Skeletal muscle satellite cell (primary cell): ENCODE measurements around the gene NXNL1.

Experiments used
- H3K27me3 ChIP-seq: 2 replicates; pipeline ENCODE4 v1.7.0; 2013; ENCODE audit warnings: low read length; ENCODE audit not compliant: control insufficient read depth, insufficient read depth
- H3K36me3 ChIP-seq: 2 replicates; pipeline ENCODE4 v1.7.0; 2013; ENCODE audit warnings: mild to moderate bottlenecking, control low read depth, low read length; ENCODE audit not compliant: insufficient read depth
- H3K4me1 ChIP-seq: 2 replicates; pipeline ENCODE4 v1.7.0; 2013; ENCODE audit warnings: low read length; ENCODE audit not compliant: control insufficient read depth, insufficient read depth
- H3K4me2 ChIP-seq: 2 replicates; pipeline ENCODE4 v1.7.0; 2013; ENCODE audit warnings: mild to moderate bottlenecking, low read length
- H3K4me3 ChIP-seq: 2 replicates; pipeline ENCODE4 v1.7.0; 2013; ENCODE audit warnings: low read length
- H3K9ac ChIP-seq: 2 replicates; pipeline ENCODE4 v1.7.0; 2013; ENCODE audit warnings: mild to moderate bottlenecking, low read depth, low read length, moderate library complexity
- H3K9me3 ChIP-seq: replicated peaks from 2 replicates; pipeline ENCODE4 v1.7.0; 2013; ENCODE audit warnings: mild to moderate bottlenecking, control low read depth, low read length

NXNL1 gene

GRCh38 chr19:17450264-17451075 lies 10.3 kb downstream of the NXNL1 start:
- Histone ChIP-seq H3K9me3 (no peaks in the 10 kb centered on the region), H3K27me3 (peaks cover 40% of the 10 kb centered on the region), H3K4me1 (no peaks in the 10 kb centered on the region), H3K36me3 (no peaks in the 10 kb centered on the region), H3K9ac (no peak overlapping the region), H3K4me3 (no peak overlapping the region), H3K4me2 (no peak overlapping the region)

GRCh38 chr19:17448131-17448967 lies 12.4 kb downstream of the NXNL1 start, which contains the start of gene TMEM221:
Gene TMEM221, minus strand, starts transcription at chr19:17448668. Its CDS starts 206 bp downstream, at chr19:17448462.
- Histone ChIP-seq H3K4me3 (peak within 1 kb of the TSS; percentile 59), H3K4me1 (no peaks in the 10 kb centered on the region), H3K9ac (no peak within 1 kb of the TSS), H3K9me3 (no peaks in the 10 kb centered on the region), H3K36me3 (no peaks in the 10 kb centered on the region), H3K4me2 (peak within 1 kb of the TSS; percentile 74), H3K27me3 (peaks cover 25% of the 10 kb centered on the region)

GRCh38 chr19:17447704-17448130 lies 13.0 kb downstream of the NXNL1 start:
- H3K9me3 ChIP-seq: no peaks in the 10 kb centered on the region
- H3K4me2 ChIP-seq: peak overlapping the region; percentile 74
- peaks cover 25% of the 10 kb centered on the region for H3K27me3 ChIP-seq
- no peak overlapping the region for H3K9ac ChIP-seq
- H3K4me1 ChIP-seq: no peaks in the 10 kb centered on the region
- H3K4me3 ChIP-seq: peak overlapping the region; percentile 59
- H3K36me3 ChIP-seq: no peaks in the 10 kb centered on the region

- peaks cover 5% of the 10 kb centered on the region for H3K9me3 ChIP-seq
- H3K9ac ChIP-seq: no peak overlapping the region
- H3K4me2 ChIP-seq: no peak overlapping the region
- no peaks in the 10 kb centered on the region for H3K36me3 ChIP-seq
- H3K27me3 ChIP-seq: peaks cover 19% of the 10 kb centered on the region
- no peaks in the 10 kb centered on the region for H3K4me1 ChIP-seq
- no peak overlapping the region for H3K4me3 ChIP-seq
These were observed 15.1 kb downstream of the NXNL1 start for GRCh38 chr19:17445526-17446165.

- H3K4me1 ChIP-seq: no peaks in the 10 kb centered on the region
- no peaks in the 10 kb centered on the region for H3K36me3 ChIP-seq
- peaks cover 5% of the 10 kb centered on the region for H3K9me3 ChIP-seq
- H3K4me2 ChIP-seq: no peak overlapping the region
- H3K4me3 ChIP-seq: no peak overlapping the region
- H3K9ac ChIP-seq: no peak overlapping the region
- peaks cover 9% of the 10 kb centered on the region for H3K27me3 ChIP-seq
These were observed 19.3 kb downstream of the NXNL1 start for GRCh38 chr19:17441241-17442021.

GRCh38 chr19:17436874-17437267 lies 23.9 kb downstream of the NXNL1 start:
- Histone ChIP-seq H3K9ac (no peak overlapping the region), H3K27me3 (peaks cover 4% of the 10 kb centered on the region), H3K36me3 (no peaks in the 10 kb centered on the region), H3K4me3 (no peak overlapping the region), H3K4me2 (no peak overlapping the region), H3K9me3 (peaks cover 5% of the 10 kb centered on the region), H3K4me1 (no peaks in the 10 kb centered on the region)

GRCh38 chr19:17436094-17436873 lies 24.4 kb downstream of the NXNL1 start:
- Histone ChIP-seq H3K9ac (no peak overlapping the region), H3K27me3 (peaks cover 4% of the 10 kb centered on the region)

GRCh38 chr19:17435218-17435617 lies 25.5 kb downstream of the NXNL1 start:
- Histone ChIP-seq H3K4me1 (no peaks in the 10 kb centered on the region), H3K9me3 (no peaks in the 10 kb centered on the region), H3K4me2 (no peak overlapping the region), H3K9ac (no peak overlapping the region), H3K4me3 (no peak overlapping the region), H3K36me3 (no peaks in the 10 kb centered on the region), H3K27me3 (peaks cover 4% of the 10 kb centered on the region)

More at GRCh38 chr19:17436094-17436873, 24.4 kb downstream of the NXNL1 start:
- Histone ChIP-seq H3K4me1 (no peaks in the 10 kb centered on the region), H3K9me3 (peaks cover 1% of the 10 kb centered on the region), H3K4me3 (no peak overlapping the region), H3K36me3 (no peaks in the 10 kb centered on the region), H3K4me2 (no peak overlapping the region)

GRCh38 chr19:17431417-17431816 lies 29.3 kb downstream of the NXNL1 start:
- no peaks in the 10 kb centered on the region for H3K36me3 ChIP-seq
- peaks cover 7% of the 10 kb centered on the region for H3K27me3 ChIP-seq
- no peak overlapping the region for H3K9ac ChIP-seq
- no peaks in the 10 kb centered on the region for H3K9me3 ChIP-seq
- no peak overlapping the region for H3K4me2 ChIP-seq
- no peak overlapping the region for H3K4me3 ChIP-seq
- H3K4me1 ChIP-seq: no peaks in the 10 kb centered on the region

GRCh38 chr19:17429641-17430113 lies 31.0 kb downstream of the NXNL1 start:
- no peak overlapping the region for H3K4me3 ChIP-seq
- H3K4me2 ChIP-seq: peak overlapping the region; percentile 33
- no peak overlapping the region for H3K9ac ChIP-seq
- no peaks in the 10 kb centered on the region for H3K9me3 ChIP-seq
- no peaks in the 10 kb centered on the region for H3K36me3 ChIP-seq
- H3K4me1 ChIP-seq: no peaks in the 10 kb centered on the region
- H3K27me3 ChIP-seq: peaks cover 7% of the 10 kb centered on the region
